ENCODE measurements around the gene RPS6KB2.
"Not testable (repeated sequence)": the region's sequence is repeated elsewhere in the genome, so short reads cannot be mapped to it uniquely, and the experiment has no call there.

Gene RPS6KB2

DNA sequence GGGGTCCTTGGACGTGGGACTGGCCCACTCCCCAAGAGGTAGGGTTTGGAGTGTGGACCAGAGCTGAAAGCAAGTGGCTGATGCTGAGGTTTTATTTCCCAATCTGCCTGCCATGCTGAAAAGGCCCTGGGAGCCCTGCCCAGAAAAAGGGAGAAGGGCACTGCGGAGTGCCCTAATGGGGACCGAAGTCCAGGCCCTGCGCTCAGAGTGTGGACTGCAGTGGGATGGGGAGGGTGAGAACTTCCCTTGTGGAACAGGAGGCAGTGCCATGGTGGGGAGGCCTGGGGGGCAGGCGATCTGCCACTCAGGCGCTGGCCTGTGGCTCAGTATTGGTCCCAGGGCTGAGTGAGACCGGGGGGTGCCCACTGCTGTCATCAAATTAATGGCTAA is 19.9 kb downstream of the RPS6KB2 start:
- no peak for FAIRE-seq

DNA sequence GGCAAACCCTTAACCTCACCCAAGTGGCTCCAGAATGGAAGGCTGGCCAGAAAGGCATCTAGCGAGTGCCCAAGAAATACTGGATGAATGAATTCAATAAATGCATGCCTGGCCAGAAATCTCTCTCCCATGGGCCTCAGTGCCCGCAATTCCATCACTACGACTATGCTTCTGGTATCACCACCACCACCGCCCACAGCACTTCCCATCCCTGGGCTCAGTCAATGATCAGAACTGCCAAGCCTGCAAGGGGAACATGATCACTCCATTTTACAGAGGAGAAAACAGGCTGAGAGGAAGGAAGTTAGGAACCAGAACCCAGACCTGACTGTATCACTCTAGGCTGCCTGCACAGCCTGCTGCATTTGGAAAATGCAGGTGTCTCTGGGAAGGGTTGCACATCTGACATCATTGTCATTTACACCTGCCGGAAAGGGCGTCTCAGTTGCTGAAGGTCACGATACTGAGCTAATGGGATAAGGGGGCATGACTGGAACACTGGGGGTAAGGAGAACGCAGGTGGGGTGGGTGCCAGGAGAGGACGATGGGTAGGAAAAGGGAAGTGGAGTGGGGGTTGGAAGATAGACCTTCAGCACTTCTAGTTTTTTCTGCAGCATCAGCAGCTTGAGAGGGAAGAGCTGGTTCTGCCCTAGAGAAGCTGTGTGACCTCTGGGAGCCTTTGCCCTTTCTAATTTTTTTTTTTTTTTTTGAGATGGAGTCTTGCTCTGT is 21.0 kb downstream of the RPS6KB2 start:
- no peak for FAIRE-seq

GRCh38 chr11:67450796-67451657 is 22.7 kb downstream of the RPS6KB2 start:
- FAIRE-seq = no peak

DNA sequence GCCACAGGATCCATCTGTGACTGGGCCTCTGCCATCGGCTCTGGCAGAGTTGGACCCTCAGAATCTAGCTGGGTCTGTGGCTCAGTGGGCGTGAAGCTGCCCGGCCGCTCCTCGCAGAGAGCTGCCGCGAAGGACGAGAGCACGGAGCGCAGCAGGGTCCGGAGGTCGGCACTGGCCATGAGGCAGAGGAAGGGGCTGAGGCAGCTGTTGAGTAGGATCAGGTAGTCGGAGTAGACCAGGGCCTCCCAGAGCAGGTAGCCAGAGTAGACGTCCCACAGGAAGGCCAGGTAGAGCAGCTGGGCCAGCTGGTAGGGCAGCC is 23.3 kb downstream of the RPS6KB2 start:
- no peak for FAIRE-seq

GRCh38 chr11:67452141-67452952 is 24.1 kb downstream of the RPS6KB2 start, which contains the start of gene GPR152:
Gene GPR152 (minus strand): TSS chr11:67452729. CDS start chr11:67452724, 5 bp downstream.
- no peak for FAIRE-seq

- no peak for FAIRE-seq
These were observed 25.8 kb downstream of the RPS6KB2 start for GRCh38 chr11:67453816-67454732.

DNA sequence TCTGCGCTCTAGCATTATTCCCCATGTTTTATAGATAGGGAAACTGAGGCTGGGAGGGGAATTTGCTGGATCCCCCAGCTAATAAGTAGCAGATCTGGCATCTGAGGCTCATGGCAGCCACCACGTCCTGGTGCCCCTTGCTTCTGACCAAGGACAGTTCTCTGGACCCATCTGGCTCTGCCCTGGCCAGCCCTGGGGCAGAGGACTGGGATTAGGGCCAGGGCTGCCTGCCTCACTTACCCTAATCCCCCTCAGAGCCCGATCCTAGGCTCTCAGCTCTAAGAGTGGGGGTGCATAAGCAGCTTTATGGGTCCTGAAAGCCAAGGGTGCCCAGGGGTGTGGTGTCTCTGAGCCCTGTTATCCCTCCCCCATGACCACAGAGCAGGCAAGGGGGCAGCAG is 26.8 kb downstream of the RPS6KB2 start, which contains the start of gene CABP4:
Gene CABP4, plus strand, starts transcription at position 301 of the 400 bp plus-strand sequence. Its CDS starts 70 bp downstream, at position 371.
- no peak for FAIRE-seq

DNA sequence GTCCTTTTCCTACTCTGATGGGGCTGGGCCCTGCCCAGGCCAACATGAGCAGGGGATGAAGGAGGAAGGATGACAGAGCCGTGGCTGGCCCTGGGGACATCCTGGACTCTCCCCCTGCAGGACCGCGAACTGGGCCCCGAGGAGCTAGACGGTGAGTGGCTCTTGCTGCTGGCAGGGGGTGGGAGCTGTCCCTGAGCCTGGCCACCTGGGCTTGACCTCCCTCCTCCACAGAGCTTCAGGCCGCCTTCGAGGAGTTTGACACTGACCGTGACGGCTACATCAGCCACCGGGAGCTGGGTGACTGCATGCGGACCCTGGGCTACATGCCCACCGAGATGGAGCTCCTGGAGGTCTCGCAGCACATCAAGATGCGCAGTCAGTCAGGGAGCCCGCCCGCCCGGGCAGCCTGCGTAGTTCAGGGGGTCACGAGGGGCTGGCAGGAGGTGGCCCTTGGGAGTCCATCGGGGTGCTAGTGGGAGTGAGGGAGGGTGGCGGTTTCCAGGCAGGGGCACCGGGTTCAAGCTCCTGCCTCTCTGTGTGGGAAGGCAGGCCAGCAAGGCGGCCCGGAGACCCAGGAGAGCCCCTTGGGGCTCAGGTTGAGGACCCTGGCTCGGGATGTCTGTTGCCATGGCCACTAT is 27.9 kb downstream of the RPS6KB2 start:
- no peak for FAIRE-seq

- FAIRE-seq = no peak
These were observed 29.2 kb downstream of the RPS6KB2 start for GRCh38 chr11:67457453-67457852.

- FAIRE-seq = no peak
These were observed 30.0 kb downstream of the RPS6KB2 start for GRCh38 chr11:67458266-67458665.

DNA sequence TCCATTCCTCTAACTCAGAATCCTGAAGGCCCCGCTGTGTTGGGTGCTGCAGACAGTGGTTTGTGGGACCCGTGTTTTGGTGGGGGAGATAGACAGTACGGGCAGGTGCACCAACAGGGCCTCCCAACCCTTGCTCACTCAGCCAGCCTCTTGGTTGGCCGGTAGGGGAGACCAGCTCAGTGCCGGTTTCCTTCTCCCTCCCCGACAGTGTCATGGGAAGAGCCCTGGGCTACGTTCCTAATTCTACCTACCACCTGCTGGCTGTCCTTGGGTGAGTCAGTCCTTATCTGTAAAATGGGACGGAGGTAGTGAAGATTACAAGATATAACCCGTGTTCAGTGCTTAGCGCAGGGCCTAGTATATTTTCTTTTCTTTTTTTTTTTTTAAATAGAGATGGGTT is 34.9 kb downstream of the RPS6KB2 start:
- no peak for FAIRE-seq

GRCh38 chr11:67463680-67464410 is 35.6 kb downstream of the RPS6KB2 start:
- FAIRE-seq = no peak

DNA sequence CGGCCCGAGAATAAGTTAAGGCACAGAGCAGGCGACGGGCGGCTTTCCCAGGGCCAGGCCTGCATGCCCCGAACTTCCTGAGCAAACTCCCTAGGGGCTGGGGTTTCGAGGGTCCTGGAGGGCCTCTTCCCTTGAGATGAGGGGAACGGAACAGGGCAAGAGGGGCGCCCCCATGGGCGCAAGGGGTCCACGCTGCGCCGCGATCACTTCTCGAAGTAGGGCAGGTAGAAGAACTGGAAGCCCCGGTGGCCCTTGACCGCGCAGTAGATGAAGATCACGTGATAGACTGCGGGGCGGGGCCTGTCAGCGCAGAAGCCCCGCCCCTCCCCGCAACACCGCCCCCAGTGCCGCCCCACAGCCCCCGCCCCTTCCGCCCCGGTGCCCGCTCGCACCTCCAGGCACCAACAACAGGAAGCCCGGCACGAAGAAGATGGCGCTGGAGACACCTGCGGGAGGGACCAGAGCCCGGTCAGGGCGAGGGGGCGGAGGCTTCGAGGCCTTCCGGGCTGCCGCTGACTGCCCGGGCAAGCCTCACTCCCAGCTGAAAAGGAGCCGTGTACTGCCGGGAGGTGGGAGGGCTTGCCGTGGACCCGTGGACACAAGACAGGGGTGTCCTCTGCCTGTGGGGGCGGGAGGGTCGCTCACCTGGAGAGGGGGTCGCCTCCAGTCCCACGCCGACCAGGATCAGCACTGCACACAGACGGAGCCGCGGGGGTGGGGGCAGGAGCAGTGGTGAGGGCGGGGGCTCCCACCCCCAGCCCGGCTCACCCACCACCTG is 36.3 kb downstream of the RPS6KB2 start:
- FAIRE-seq = no peak

GRCh38 chr11:67465189-67465510 is 36.9 kb downstream of the RPS6KB2 start:
- FAIRE-seq = no peak

- FAIRE-seq = not testable (repeated sequence)
These were observed 37.2 kb downstream of the RPS6KB2 start for GRCh38 chr11:67465530-67465929.

DNA sequence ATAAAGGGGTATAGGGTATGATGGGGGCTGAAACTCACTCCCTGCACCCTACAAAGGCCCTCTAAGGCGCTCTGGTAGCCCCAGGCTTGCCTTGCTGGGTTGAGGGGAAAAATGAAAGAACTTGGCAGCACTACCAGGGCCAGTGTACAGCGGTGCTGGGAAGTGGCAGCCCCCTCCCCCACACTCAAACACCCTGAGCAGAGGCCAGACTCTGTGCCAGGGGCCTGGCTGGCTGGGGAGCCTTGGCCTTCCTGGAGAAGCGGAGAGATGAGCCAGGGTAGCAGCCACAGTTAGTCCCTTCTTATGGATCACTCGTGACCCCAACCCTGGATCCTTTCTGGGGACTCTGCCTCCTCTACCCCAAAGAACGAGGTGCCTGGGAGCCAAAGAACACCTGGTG is 38.1 kb downstream of the RPS6KB2 start:
- no peak for FAIRE-seq

DNA sequence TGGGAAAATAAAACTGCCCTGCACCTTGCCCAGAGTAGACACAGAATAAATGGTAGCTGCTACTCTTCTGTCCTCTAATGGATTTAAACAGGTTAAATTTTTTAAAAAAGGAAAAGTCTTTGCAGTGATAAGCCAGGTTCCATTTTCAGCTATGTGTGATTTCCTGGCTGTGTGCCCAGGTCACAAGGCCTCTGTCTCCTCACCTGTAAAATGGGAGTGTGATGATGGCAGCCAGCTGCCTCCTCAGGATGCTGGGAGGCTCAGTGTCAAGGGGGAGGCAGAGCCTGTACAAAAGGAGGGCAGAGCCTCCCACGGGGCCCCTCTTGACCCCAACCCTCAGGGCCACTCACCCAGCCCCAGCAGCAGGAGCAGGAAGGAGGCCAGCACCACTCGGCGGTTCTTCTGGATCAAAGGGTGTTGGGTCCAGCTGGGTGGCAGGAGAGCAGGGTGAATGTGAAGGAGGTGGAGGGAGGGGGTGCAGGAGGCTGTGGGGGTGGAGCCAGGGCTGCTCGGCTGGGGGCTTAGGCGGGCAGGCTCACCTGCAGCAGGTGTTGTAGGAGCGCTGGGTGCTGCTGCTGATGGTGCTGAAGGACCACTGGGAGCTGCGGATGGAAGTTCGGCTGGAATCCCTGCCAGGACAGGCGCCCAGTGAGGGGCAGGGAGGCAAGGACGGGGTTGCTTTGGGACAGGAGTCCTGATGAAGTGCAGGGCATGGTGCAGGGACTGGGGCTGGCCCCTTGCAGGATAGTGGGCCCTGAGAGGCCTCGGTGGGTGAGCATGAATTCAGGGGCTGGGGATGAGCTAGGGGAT is 38.9 kb downstream of the RPS6KB2 start:
- no peak for FAIRE-seq

- no peak for FAIRE-seq
These were observed 39.8 kb downstream of the RPS6KB2 start for GRCh38 chr11:67468056-67468455.

GRCh38 chr11:67468456-67468758 is 40.1 kb downstream of the RPS6KB2 start:
- no peak for FAIRE-seq

Data from A204.1 (cell line).